ENCODE results near the gene RNASE12.
A peak's percentile ranks its signal among the peaks of the same experiment; 100 is the strongest.

DNA sequence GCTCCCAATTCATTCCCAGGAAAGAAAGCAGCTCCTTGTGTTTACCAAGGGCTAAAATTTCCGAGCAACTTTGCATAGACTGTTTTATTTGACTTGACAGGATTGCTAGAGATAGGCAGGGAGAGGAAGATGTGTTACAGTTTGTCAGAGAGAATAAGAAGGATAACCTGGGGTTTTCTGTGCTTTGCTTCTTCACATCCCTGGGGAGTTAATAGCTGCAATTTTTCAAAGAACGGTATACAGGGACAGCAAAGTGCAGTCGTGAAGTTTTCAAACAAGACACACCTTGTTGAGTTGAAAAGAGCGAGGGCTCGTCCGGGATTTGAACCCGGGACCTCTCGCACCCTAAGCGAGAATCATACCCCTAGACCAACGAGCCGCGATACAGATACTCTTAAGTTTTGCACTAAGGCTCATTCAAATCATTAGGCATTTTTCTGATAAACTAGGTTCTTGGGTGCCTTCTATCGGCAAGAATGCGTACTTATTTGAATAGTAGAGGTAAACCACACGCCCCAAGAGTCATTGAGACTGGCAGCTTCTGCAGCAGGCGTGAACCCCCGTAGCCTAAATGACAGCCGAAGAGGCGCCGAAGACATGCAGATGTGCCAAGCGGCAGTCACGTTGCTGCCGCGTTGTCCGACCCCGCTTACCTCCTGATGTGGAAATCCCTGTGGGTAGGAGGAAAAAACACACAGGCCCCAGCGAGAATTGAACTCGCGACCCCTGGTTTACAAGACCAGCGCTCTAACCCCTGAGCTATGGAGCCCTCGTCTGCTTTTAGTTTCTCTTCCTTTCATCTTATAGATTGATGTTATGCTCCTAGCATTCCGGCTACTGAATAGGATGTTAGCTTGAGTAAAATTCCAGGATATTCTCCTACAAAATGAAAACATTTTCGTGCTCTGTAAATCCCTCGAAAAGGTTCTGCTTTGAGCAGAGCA is 22.2 kb upstream of the RNASE12 start:
- TF ChIP-seq, protein P1, sequence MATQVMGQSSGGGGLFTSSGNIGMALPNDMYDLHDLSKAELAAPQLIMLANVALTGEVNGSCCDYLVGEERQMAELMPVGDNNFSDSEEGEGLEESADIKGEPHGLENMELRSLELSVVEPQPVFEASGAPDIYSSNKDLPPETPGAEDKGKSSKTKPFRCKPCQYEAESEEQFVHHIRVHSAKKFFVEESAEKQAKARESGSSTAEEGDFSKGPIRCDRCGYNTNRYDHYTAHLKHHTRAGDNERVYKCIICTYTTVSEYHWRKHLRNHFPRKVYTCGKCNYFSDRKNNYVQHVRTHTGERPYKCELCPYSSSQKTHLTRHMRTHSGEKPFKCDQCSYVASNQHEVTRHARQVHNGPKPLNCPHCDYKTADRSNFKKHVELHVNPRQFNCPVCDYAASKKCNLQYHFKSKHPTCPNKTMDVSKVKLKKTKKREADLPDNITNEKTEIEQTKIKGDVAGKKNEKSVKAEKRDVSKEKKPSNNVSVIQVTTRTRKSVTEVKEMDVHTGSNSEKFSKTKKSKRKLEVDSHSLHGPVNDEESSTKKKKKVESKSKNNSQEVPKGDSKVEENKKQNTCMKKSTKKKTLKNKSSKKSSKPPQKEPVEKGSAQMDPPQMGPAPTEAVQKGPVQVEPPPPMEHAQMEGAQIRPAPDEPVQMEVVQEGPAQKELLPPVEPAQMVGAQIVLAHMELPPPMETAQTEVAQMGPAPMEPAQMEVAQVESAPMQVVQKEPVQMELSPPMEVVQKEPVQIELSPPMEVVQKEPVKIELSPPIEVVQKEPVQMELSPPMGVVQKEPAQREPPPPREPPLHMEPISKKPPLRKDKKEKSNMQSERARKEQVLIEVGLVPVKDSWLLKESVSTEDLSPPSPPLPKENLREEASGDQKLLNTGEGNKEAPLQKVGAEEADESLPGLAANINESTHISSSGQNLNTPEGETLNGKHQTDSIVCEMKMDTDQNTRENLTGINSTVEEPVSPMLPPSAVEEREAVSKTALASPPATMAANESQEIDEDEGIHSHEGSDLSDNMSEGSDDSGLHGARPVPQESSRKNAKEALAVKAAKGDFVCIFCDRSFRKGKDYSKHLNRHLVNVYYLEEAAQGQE (IDR thresholded peaks at IDR 0.05; ENCODE audit: borderline replicate concordance): no peak
- TF ChIP-seq, protein P1 (CRISPR knock-in tag; IDR thresholded peaks at IDR 0.05; ENCODE audit: low read depth): no peak
- TF ChIP-seq EP300 (IDR thresholded peaks at IDR 0.05; ENCODE audit: low read length) (peak; percentile 28), CTCF (IDR thresholded peaks at IDR 0.05 in 2 of 3, conservative IDR thresholded peaks at IDR 0.05 in 1 of 3; ENCODE audit: insufficient read depth in 2 of 3, low read depth in 1 of 3, low read length in 3 of 3) (peak; percentile 44 to 76 (median 58)), HCFC1 (IDR thresholded peaks at IDR 0.05; ENCODE audit: low read depth, low read length) (0 out of 2 replicates have a peak, but pooled peaks have one; percentile 17), CBFB (CRISPR knock-in tag; IDR thresholded peaks at IDR 0.05) (peak; percentile 53; the same call in 1 of the 2 replicates)

Data from K562 (cell line).